SK-N-MC (cell line): ENCODE data around the gene EXOSC10.

Source experiments
- EZH2 ChIP-seq: fragments of 200-600 bp; sonication (generic); IDR thresholded peaks from one replicate; pipeline ENCODE4 v1.6.1; 2017; ENCODE audit warnings: antibody characterized with exemption
- POLR2AphosphoS5 ChIP-seq: IDR thresholded peaks from 2 replicates; pipeline ENCODE4 v1.6.1; 2012; ENCODE audit warnings: mild to moderate bottlenecking, low read depth, low read length, borderline replicate concordance

- TF ChIP-seq EZH2 (no peak), POLR2AphosphoS5 (no peak)
Measured at GRCh38 chr1:11046270-11046566, 53.5 kb downstream of the EXOSC10 start.
